ENCODE data around the gene WNT9B.

The WNT9B gene

GRCh38 chr17:46882666-46883065, 31.3 kb downstream of the WNT9B start:
- no peak overlapping the region for H3K4me3 ChIP-seq (ENCODE audit: low read length)
- DNase-seq (ENCODE audit: low read depth), result no peak
- no peak for TF ChIP-seq CTCF (conservative IDR thresholded peaks at IDR 0.05; ENCODE audit: low read depth, low read length)

GRCh38 chr17:46883871-46884520, 32.6 kb downstream of the WNT9B start:
- no peak overlapping the region for H3K4me3 ChIP-seq (ENCODE audit: low read length)
- TF ChIP-seq CTCF (conservative IDR thresholded peaks at IDR 0.05; ENCODE audit: low read depth, low read length), result no peak
- DNase-seq (ENCODE audit: low read depth), result no peak

GRCh38 chr17:46884552-46884951, 33.2 kb downstream of the WNT9B start:
- TF ChIP-seq CTCF (conservative IDR thresholded peaks at IDR 0.05; ENCODE audit: low read depth, low read length), result no peak
- H3K4me3 ChIP-seq (ENCODE audit: low read length), result no peak overlapping the region
- DNase-seq (ENCODE audit: low read depth), result no peak

- no peak overlapping the region for H3K4me3 ChIP-seq (ENCODE audit: low read length)
- TF ChIP-seq CTCF (conservative IDR thresholded peaks at IDR 0.05; ENCODE audit: low read depth, low read length), result no peak
- DNase-seq (ENCODE audit: low read depth), result no peak
These were observed 34.3 kb downstream of the WNT9B start for GRCh38 chr17:46885415-46886309.

- no peak overlapping the region for H3K4me3 ChIP-seq (ENCODE audit: low read length)
- DNase-seq (ENCODE audit: low read depth), result no peak
- TF ChIP-seq CTCF (conservative IDR thresholded peaks at IDR 0.05; ENCODE audit: low read depth, low read length), result no peak
These were observed 34.9 kb downstream of the WNT9B start for GRCh38 chr17:46886310-46886663.

- DNase-seq (ENCODE audit: low read depth), result no peak
- no peak overlapping the region for H3K4me3 ChIP-seq (ENCODE audit: low read length)
- TF ChIP-seq CTCF (conservative IDR thresholded peaks at IDR 0.05; ENCODE audit: low read depth, low read length), result no peak
These were observed 36.3 kb downstream of the WNT9B start for GRCh38 chr17:46887717-46888116.

GRCh38 chr17:46888727-46889126, 37.3 kb downstream of the WNT9B start:
- H3K4me3 ChIP-seq (ENCODE audit: low read length), result no peak overlapping the region
- no peak for TF ChIP-seq CTCF (conservative IDR thresholded peaks at IDR 0.05; ENCODE audit: low read depth, low read length)
- no peak for DNase-seq (ENCODE audit: low read depth)

Measured in retinal pigment epithelial cell (primary cell).